ENCODE measurements around the gene NAV2. TPM values are rescaled to one million over a fixed set of nuclear protein-coding genes. Genes with fewer than 3 reads are reported as not detected.

NAV2 gene
- total RNA-seq, 1 donor: 11.2 TPM

DNA sequence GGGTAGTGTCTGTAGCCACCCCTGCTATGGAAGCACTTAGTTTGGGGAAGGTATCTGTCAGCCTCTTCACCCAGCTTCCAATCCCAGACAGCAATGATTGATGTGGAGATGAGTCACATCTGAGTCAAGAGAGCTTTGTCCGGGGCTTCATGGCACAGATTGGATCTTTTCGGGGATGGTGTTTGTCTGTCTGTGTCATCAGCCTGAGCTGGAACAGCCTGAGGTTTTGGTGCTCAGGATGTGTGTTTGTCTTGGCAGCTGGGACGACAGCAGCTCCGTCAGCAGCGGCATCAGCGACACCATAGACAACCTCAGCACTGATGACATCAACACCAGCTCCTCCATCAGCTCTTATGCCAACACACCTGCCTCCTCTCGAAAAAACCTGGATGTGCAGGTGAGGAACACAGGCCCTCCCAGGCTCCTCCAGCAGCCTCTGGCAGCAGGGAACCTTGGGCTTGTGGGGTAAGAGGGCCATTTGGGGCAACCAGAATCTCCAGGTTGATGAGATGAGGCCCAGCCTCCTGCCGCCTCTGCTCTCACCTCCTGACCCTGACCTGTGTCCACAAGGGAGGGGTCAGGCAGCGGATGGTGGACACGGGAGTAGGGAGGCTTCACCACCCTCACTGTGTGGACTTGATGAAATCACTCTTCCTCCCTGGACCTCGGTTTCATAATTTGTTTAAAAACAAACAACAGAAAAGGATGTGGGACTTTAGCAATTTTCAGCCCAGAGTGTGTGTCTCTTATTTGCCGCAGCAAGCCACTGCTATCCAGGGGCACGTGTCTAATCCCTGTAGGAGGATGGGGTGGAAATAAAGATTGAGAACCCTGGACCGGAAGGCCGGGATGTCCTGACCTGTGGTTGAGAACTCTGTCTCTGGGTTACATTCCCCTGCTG, 323.3 kb downstream of the NAV2 start:
- TF ChIP-seq CTCF (IDR thresholded peaks at IDR 0.05; ENCODE audit: insufficient read depth, low read depth, low read length): no peak

DNA sequence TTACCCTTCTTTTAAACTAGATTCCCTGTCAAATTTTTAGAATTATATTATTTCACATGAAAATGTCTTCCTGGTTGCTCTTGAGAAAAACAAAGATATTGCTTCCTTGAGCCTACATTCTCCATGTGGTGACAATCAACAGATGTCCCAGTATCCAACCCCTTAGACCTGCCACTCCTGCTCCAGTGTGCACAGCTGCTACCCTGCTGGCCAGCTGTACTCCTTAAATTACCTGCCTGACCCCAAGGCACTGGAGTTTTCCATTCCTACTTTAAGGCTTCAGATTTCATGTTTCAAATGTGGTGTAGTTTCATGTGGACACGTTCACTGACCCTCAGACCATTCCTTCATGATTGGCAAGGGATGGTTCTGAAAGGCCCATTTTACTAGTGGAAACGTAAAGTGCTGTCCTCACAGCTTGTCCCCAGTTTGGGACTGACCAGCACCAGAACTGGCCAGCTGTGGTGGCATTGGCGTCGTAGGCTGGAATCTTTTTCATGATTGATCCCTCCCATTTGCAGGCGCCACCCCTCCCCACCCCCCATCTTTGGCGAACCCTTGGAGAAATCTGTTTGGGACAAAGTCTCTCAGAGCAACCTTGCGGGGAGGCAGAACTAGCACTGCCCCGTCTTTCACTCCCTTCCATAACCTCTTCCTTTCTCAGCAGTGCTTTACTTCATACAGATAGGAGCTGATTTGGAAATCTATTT, 324.1 kb downstream of the NAV2 start:
- no peak for TF ChIP-seq CTCF (IDR thresholded peaks at IDR 0.05; ENCODE audit: insufficient read depth, low read depth, low read length)
- no peak overlapping the region for H3K4me3 ChIP-seq (ENCODE audit: low read depth, low read length)
- no peak for DNase-seq (ENCODE audit: low read depth)

More for the DNA sequence above, 323.3 kb downstream of the NAV2 start:
- H3K4me3 ChIP-seq (ENCODE audit: low read depth, low read length): no peak overlapping the region
- DNase-seq (ENCODE audit: low read depth): peak; percentile 86

GRCh38 chr11:20037396-20038153, 324.9 kb downstream of the NAV2 start:
- DNase-seq (ENCODE audit: low read depth): no peak
- H3K4me3 ChIP-seq (ENCODE audit: low read depth, low read length): no peak overlapping the region
- TF ChIP-seq CTCF (IDR thresholded peaks at IDR 0.05; ENCODE audit: insufficient read depth, low read depth, low read length): no peak

DNA sequence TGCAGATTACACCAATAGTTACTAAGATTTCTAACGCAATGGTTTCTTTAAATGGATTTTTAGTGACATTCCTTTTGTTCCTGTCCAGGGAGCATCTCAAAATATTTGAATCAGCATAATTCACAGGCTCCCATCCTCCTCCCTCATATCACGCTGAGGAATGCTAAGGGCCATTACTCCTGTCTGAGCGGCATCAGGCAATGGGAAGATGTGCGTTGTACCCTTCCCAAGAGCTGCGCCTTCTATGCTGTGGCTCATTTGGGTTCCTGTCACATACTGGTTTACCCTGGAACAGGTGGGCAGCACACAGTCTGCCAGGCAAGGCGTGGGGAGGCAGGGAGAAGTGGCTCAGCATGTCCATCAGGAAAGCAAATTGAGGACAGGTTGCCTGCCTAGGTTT, 325.8 kb downstream of the NAV2 start:
- no peak for DNase-seq (ENCODE audit: low read depth)
- TF ChIP-seq CTCF (IDR thresholded peaks at IDR 0.05; ENCODE audit: insufficient read depth, low read depth, low read length): no peak
- H3K4me3 ChIP-seq (ENCODE audit: low read depth, low read length): no peak overlapping the region

DNA sequence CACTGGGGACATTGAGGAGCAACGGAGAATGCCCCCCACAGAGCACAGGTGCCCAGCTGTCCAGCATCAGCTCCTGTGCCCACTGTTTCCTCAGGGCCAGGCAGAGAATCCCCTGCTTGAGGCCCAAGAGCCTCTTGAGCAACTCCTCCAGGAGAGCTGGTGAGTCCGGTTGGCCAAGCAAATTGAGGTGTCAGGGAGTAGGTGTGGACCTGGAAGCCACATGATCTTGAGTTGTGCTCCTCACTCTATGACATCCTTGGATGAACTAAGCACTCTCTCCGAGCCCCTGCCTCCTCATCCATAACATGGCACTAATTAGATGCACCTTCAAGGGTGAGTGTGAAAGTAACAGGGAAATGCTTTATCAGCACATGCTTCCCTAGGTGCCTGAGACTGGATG, 326.3 kb downstream of the NAV2 start:
- no peak for DNase-seq (ENCODE audit: low read depth)
- H3K4me3 ChIP-seq (ENCODE audit: low read depth, low read length): no peak overlapping the region
- no peak for TF ChIP-seq CTCF (IDR thresholded peaks at IDR 0.05; ENCODE audit: insufficient read depth, low read depth, low read length)

GRCh38 chr11:20041499-20041898, 328.9 kb downstream of the NAV2 start:
- no peak for DNase-seq (ENCODE audit: low read depth)
- no peak overlapping the region for H3K4me3 ChIP-seq (ENCODE audit: low read depth, low read length)
- TF ChIP-seq CTCF (IDR thresholded peaks at IDR 0.05; ENCODE audit: insufficient read depth, low read depth, low read length): no peak

All from fibroblast of villous mesenchyme (primary cell).